HUES64 (cell line): ENCODE measurements around the gene IGF2R.

ENCODE experiments used
- H3K27ac ChIP-seq: 2 replicates; pipeline ENCODE4 v1.7.0; 2013; ENCODE audit warnings: low read depth, low read length, inconsistent platforms
- H3K27me3 ChIP-seq: 2 replicates; pipeline ENCODE4 v1.6.1; 2013; ENCODE audit warnings: mild to moderate bottlenecking, low read length; ENCODE audit not compliant: insufficient read depth
- H3K36me3 ChIP-seq: 2 replicates; pipeline ENCODE4 v1.6.1; 2013; ENCODE audit warnings: mild to moderate bottlenecking, low read length; ENCODE audit not compliant: insufficient read depth
- H3K4me1 ChIP-seq: 2 replicates; pipeline ENCODE4 v1.6.1; 2013; ENCODE audit warnings: mild to moderate bottlenecking, low read length, moderate library complexity; ENCODE audit not compliant: insufficient read depth
- H3K4me3 ChIP-seq: 2 replicates; pipeline ENCODE4 v1.5.1; 2013; ENCODE audit warnings: mild to moderate bottlenecking, low read length, moderate library complexity
- H3K9ac ChIP-seq: 2 replicates; pipeline ENCODE4 v1.6.1; 2013; ENCODE audit warnings: mild to moderate bottlenecking, low read depth, low read length
- H3K9me3 ChIP-seq: 2 replicates; pipeline ENCODE4 v1.6.1; 2013; ENCODE audit warnings: low read depth, low read length; ENCODE audit not compliant: insufficient read depth
- WGBS: fragments of 150-250, 120-280 bp; methylation state at CpG from one replicate; pipeline ENCODE4 v1.1.7; 2013; ENCODE audit warnings: missing lambda C conversion rate; 5-methylcytosine and 5-hydroxymethylcytosine counted together

Gene IGF2R

DNA sequence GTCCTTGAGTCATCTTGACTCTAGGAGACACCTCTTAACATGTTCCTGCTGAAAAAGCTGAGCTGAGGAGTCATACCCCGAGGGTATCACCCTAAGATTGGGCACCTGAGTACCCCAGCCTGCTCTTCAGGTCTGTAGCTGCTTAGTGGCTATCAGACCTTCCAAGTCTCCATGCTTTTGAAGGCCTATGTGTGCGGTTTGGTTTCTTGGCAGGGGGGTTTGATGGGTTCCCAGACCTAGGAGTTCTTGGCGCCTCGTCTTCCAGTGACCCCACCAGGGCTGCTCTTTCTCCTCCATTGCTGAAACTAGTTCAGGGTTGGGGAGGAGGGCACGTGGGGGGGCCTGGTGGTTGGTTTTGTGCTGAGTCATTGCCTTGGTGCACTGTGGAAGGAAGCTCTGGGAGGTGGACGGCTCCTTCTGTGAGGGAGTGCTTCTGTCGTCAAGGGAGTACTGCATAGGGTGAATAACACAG is 20.1 kb downstream of the IGF2R start:
- H3K27me3 ChIP-seq = no peaks in the 10 kb centered on the region
- peak overlapping the region; percentile 0; the same call in 1 of the 2 replicates for H3K27ac ChIP-seq
- H3K9ac ChIP-seq = no peak overlapping the region
- no peaks in the 10 kb centered on the region for H3K9me3 ChIP-seq
- H3K4me1 ChIP-seq = peaks cover 11% of the 10 kb centered on the region
- 86% methylated on average over 7 of the region's 7 CpGs for WGBS
- H3K36me3 ChIP-seq = peaks cover 14% of the 10 kb centered on the region; the same call in 1 of the 2 replicates
- H3K4me3 ChIP-seq = no peak overlapping the region

DNA sequence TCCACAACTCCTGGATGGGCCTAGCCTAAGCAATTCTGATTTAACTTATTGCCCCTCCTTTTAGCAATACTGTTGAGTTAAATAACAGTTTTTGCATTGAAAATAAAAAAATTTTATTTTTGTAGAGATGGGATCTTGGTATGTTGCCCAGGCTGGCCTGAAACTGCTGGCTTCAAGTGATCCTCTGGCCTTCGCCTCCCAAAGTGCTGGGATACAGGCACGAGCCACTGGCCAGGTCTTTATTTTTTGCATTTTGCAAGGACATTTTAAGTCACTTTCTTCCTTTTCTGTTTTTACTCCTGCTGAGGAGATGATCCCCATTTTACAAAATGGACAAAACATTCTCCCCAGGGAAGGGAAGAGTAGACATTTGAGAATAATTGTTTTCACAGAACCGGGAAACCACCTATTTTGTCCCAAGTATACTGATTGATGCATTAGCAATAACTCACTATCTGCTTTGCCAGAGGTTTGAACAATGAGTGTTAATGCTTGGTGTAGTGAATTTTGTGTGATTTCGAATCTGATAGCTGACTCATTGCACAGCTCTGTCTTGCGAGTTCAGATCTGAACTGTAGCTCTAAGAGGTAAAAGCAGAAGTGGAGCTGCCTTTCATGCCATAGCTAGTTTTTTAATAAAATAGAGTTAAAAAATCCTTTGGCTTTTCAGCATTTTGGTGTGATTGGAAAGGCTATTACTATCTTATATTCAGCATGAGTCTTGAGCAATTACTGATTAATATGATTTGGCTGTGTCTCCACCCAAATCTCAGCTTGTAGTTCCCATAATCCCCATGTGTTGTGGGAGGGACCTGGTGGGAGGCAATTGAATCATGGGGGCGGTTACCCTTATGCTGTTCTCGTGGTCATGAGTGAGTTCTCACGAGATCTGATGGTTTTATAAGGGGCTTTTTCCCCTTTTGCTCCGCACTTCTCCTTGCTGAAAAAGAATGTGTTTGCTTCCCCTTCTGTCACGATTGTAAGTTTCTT is 20.9 kb downstream of the IGF2R start:
- Histone ChIP-seq H3K36me3 (peaks cover 14% of the 10 kb centered on the region; the same call in 1 of the 2 replicates), H3K27me3 (no peaks in the 10 kb centered on the region), H3K27ac (no peak overlapping the region), H3K4me3 (no peak overlapping the region), H3K9me3 (no peaks in the 10 kb centered on the region), H3K4me1 (peaks cover 11% of the 10 kb centered on the region), H3K9ac (no peak overlapping the region)
- 90% methylated on average over 9 of the region's 10 CpGs for WGBS

DNA sequence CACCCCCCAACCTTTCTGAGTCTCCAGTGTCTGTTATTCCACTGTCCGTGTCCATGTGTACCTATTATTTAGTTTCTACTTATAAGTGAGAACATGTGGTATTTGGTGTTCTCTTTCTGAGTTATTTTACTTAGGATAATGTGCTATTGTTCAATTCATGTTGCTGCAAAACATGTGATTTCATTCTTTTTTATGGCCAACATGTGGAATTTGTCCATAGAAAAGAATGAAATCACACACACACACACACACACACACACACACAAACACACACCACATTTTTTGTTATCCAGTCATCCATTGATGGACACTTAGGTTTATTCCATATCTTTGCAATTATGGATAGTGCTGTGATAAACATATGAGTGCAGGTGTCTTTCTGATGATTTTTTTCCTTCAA is 23.5 kb downstream of the IGF2R start:
- Histone ChIP-seq H3K9me3 (no peaks in the 10 kb centered on the region), H3K9ac (no peak overlapping the region), H3K4me1 (peaks cover 11% of the 10 kb centered on the region), H3K4me3 (no peak overlapping the region), H3K27ac (no peak overlapping the region), H3K27me3 (no peaks in the 10 kb centered on the region), H3K36me3 (peaks cover 14% of the 10 kb centered on the region; the same call in 1 of the 2 replicates)
- 100% methylated on average over 1 of the region's 1 CpG for WGBS

DNA sequence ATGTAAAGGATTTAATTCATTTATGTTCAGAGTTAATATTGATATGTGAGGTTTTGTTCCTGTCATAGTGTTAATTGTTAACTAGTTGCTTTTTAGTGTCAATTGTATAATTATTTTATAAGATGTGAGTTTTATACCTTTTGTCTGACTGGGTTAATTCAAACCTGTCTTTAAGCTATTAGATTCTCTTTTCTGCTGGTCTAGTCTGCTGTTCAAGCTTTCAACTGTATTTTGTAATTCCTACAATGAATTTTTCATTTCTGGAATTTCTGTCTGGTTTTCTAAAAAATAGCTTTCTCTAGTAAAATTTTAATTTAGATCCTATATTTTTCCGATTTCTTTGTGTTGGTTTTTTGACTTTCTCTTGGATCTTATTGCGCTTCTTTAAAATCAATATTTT is 26.5 kb downstream of the IGF2R start:
- Histone ChIP-seq H3K4me3 (no peak overlapping the region), H3K9me3 (no peaks in the 10 kb centered on the region), H3K9ac (no peak overlapping the region), H3K27me3 (no peaks in the 10 kb centered on the region), H3K4me1 (peaks cover 9% of the 10 kb centered on the region), H3K27ac (no peak overlapping the region), H3K36me3 (peaks cover 18% of the 10 kb centered on the region)
- WGBS = 100% methylated on average over 1 of the region's 2 CpGs

DNA sequence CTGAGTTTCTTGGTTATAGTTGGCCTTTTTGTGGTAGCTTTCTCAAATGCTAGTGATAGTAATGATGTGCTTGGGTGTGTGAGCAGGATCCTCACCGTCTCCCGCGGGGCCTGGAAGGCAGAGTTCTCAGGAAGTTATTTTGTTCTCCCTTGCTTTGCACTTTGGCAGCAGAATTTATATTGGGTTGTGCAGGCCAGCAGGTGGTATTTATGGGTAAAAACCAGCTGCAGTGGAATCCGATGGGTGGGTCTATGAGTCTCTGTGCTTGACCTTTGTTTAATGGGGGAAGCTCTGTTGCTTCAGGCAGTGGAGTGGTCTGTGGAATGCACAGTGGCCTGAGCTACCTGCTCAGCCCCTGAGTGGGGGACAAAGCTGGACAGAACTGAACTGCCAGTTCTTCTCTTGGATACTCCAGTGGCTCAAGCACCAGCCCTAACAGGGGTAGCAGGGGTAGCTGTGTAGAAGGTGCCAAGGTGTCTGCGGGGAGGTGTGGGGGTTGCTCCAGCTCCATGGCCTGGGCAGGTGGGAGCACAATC is 27.3 kb downstream of the IGF2R start:
- H3K9ac ChIP-seq = no peak overlapping the region
- no peaks in the 10 kb centered on the region for H3K9me3 ChIP-seq
- H3K4me1 ChIP-seq = peaks cover 9% of the 10 kb centered on the region
- 92% methylated on average over 5 of the region's 5 CpGs for WGBS
- no peak overlapping the region for H3K27ac ChIP-seq
- H3K36me3 ChIP-seq = peaks cover 18% of the 10 kb centered on the region
- H3K4me3 ChIP-seq = no peak overlapping the region
- H3K27me3 ChIP-seq = no peaks in the 10 kb centered on the region

DNA sequence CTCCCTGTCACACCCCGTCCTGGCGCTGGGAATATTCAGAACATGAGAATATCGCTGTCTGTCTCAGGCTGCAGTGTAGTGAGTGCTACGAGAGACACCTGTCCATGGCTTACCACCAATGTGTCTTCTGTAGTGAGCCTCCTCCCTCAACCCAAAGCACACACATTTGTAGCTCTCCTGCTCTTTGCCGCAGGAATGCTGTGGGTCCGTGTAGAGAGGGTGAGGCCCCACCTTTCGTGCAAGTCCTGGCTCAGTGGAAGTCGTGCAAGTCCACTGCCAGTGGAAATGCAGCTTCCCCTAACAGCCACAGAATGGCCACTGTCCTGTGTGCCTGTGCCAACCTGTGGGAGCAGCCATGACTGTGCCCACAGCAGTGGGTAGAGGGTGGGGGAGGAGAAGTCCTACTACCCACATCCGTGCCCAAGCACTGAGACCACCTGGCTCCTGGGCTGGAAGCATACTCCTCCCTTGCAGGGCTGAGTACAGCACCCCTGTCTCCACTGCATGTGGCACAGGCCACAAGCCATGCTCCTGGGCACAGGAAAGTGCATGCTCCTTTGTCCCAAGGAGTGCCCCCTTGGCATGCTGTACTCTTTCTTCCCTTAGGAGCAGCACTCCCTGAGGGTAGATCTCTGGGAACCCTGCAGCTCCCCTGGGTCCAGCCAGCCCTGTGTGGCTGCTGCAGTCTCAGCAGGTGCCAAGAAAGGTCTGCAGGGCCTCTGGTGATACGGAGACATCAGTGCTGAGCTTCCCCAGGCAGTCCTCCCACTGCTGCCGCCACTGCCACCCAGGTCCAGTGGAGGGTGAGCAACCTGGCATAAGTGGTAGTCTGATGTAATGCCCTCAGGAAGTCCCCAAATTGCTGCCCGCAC is 28.0 kb downstream of the IGF2R start:
- H3K4me3 ChIP-seq = no peak overlapping the region
- no peaks in the 10 kb centered on the region for H3K27me3 ChIP-seq
- no peaks in the 10 kb centered on the region for H3K9me3 ChIP-seq
- H3K27ac ChIP-seq = no peak overlapping the region
- H3K36me3 ChIP-seq = peaks cover 11% of the 10 kb centered on the region
- 90% methylated on average over 12 of the region's 12 CpGs for WGBS
- no peak overlapping the region for H3K9ac ChIP-seq
- H3K4me1 ChIP-seq = peaks cover 9% of the 10 kb centered on the region

DNA sequence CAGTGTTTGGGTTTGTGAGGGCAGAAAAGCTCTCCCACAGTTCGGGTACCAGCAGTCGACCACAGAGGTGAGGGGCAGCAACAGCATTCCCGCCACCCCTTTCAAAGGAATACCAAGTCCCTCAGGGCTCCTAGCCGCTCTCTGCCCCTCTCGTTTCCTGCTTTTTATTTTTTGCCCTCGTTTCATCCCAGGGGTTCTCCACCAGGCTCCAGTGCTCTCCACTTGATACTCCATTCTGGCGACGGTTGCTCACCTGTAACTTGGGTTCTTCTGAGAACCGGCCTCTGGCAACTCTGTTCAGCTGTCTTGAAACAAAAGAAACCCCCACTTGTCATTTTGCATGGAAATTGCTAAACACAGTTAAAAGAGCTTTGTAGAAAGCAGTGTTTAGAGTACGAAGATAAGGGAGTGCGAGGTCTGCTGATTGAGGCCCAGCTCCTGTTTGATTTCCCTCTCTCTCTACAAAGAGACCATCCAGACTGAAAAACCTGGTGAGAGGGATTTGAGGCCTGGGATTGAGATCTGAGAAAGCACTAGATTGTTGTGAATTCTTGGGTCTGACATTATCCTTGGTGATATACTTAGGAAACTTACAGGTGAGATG is 28.7 kb downstream of the IGF2R start:
- Histone ChIP-seq H3K9ac (no peak overlapping the region), H3K36me3 (peaks cover 5% of the 10 kb centered on the region), H3K4me3 (no peak overlapping the region), H3K4me1 (peaks cover 9% of the 10 kb centered on the region), H3K27ac (no peak overlapping the region), H3K9me3 (no peaks in the 10 kb centered on the region), H3K27me3 (no peaks in the 10 kb centered on the region)
- 73% methylated on average over 9 of the region's 11 CpGs for WGBS

- Histone ChIP-seq H3K4me3 (no peak overlapping the region), H3K36me3 (peaks cover 4% of the 10 kb centered on the region), H3K9ac (no peak overlapping the region), H3K27ac (no peak overlapping the region), H3K27me3 (no peaks in the 10 kb centered on the region), H3K9me3 (no peaks in the 10 kb centered on the region), H3K4me1 (peaks cover 9% of the 10 kb centered on the region)
- WGBS = no CpG with 5 or more reads among the region's 2 CpGs
Observed at GRCh38 chr6:159998538-159998937, 29.7 kb downstream of the IGF2R start.

- WGBS = 92% methylated on average over 5 of the region's 6 CpGs
- Histone ChIP-seq H3K4me1 (peaks cover 9% of the 10 kb centered on the region), H3K4me3 (no peak overlapping the region), H3K36me3 (peaks cover 4% of the 10 kb centered on the region), H3K27ac (no peak overlapping the region), H3K9ac (no peak overlapping the region), H3K9me3 (no peaks in the 10 kb centered on the region), H3K27me3 (no peaks in the 10 kb centered on the region)
Observed at GRCh38 chr6:159999240-159999671, 30.4 kb downstream of the IGF2R start.

- Histone ChIP-seq H3K4me3 (no peak overlapping the region), H3K36me3 (peaks cover 4% of the 10 kb centered on the region), H3K27me3 (no peaks in the 10 kb centered on the region), H3K4me1 (peaks cover 9% of the 10 kb centered on the region), H3K9ac (no peak overlapping the region), H3K9me3 (0 out of 2 replicates have a peak, but pooled peaks cover 6% of the 10 kb centered on the region), H3K27ac (no peak overlapping the region)
- 95% methylated on average over 8 of the region's 8 CpGs for WGBS
Observed at GRCh38 chr6:160000280-160000704, 31.4 kb downstream of the IGF2R start.
